GM18907 (cell line): Measurements from ENCODE around the gene GRIN3B.
A peak's percentile ranks its signal among the peaks of the same experiment; 100 is the strongest.

Experiments used
- ATAC-seq: cut with Tn5 transposase; IDR thresholded peaks from one replicate; pipeline ENCODE4 v1.9.1; 2021; ENCODE audit warnings: mild to moderate bottlenecking, moderate library complexity; ENCODE audit not compliant: unreplicated experiment

GRIN3B gene

DNA sequence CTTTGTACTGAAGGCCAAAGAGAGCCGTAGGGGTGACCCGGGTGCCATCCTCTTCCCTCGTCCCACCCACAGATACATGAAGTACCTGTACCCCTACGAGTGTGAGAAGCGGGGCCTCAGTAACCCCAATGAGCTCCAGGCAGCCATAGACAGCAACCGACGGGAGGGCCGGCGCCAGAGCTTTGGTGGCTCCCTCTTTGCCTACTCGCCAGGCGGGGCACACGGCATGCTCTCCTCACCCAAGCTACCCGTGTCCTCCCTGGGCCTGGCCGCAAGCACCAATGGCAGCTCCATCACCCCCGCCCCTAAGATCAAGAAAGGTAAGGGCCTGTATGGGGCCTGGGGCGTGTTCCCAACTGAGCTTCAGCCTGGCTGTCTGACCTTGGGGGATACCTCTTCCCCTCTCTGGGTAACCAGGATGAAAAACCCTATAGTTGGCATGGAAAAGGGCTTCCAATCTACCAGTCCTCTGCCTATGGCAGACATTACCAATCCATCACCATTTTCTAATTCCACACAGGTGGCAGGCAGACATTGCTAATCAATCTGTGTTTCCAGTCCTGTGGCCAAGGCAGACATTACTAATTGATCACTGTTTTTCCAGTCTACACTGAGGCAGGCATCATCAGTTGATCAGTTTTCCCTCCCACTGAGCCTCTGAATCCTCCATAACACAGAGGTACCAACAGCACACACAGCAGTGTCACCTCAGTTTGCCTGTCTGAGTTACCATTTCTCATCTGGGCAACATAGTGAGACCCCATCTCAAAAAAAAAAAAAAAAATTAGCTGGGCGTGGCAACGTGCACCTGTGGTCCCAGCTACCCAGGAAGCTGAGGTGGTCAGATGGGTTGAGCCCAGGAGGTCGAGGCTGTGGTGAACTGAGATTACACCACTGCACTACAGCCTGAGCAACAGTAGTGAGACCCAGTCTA lies 35.2 kb upstream of the GRIN3B start:
- no peak for ATAC-seq

DNA sequence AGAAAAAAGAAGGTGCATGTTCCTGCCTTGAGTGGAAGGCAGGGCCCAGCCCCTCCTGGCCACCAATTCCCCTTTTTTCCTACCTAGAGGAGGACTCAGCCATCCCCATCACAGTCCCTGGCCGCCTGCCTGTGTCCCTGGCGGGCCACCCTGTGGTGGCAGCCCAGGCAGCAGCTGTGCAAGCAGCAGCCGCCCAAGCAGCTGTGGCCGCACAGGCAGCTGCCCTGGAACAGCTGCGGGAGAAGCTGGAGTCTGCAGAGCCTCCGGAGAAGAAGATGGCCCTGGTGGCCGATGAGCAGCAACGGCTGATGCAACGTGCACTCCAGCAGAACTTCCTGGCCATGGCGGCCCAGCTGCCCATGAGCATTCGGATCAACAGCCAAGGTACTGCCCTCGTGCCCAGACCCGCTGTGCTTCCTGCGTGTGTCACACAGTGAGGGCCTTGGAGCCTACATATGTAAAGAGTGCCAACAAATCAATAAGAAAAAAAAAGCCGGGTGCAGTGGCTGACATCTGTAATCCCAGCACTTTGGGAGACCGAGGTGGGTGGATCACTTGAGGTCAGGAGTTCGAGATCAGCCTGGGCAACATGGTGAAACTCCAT lies 33.6 kb upstream of the GRIN3B start:
- no peak for ATAC-seq

DNA sequence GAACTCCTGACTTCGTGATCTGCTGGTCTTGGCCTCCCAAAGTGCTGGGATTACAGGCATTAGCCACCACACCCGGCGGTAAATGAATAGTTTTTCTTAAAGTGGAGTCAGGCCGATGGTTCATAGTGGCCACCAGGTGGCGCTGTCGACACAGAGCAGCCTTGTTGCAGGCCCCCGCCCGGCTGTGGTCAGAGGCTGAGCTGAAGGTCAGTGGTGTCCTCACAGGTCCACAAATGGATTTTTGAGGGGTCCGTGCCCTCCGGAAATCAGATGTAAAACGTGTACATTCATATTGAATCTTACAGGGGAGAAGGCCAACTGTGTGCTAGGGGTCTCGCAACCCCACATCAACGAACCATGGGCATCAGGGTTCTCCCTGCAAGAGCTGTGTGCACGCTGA lies 29.5 kb upstream of the GRIN3B start:
- ATAC-seq, result no peak

DNA sequence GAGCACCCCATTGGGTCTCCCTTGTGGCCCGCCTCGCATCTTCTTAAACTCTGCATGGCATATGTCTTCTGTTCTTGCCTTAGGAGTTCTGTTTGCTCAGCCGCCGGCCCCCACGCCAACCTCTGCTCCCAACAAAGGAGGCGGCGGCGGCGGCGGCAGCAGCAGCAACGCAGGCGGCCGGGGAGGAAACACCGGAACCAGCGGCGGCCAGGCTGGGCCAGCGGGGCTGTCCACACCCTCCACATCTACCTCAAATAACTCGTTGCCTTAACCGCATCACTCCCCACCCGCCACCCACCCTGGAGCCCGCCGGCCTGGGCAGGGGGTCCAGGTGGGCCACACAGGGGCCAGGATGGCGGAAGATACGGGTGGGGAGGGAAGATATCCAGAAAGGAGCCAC lies 28.4 kb upstream of the GRIN3B start:
- ATAC-seq, result no peak

DNA sequence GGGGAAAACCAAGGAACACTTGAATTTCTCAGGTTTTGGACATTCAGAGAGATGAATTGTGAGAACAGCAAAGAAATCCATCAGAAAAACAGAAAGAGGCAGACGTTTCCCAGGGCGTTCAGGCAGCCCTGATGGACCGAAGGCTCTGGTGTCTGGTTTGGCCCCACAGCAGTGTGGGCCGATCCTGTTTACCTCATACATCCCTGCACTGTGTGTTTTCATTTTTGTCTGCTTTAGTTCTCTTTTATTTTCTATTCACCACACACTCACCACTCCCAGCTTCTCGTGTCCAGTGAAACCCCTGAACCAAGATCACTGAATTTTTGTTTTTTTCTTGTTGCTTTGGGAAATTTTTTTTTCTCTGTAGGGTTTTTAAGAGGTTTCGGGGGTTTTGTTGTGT lies 27.9 kb upstream of the GRIN3B start:
- ATAC-seq, result no peak

DNA sequence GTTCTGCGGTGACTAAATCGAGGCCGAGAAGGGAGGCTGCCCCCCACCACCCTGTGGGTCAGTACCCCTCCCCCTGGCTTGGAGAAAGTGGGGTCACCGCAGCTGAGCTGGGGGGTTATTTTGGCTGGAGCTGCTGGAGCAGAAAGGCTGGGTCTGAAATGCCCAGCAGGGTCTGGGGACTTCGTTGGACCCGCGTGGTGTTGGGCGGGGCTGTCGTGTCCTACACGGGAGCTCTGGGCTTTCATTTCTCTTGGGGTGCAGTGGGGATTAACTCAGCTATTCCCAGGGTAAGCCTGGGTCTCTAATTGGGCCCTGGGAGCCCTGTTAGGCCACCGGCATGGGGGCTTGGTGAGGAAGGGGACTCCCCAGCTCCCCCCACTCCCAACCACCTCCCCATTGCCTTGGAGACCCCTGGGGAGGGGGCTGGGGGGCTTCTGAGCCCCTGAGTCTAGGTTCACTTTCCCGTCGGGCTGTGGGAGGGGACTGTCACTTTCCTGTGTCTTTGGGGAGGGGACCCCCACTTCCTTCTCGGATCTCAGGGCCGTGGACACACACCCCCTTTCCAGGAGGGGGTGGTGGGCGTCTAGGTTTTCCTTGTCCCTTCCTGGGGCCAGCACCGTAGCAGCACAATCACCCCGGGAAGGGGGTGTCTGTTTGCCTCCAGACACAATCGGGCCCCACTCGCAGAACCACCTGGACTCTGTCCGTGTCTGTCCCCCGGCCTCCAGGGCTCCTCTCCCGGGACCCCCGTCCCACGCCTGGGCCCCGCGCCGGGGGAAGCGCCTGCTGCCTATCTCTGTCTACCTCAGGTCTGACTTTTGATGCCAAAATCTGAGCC lies 26.3 kb upstream of the GRIN3B start:
- ATAC-seq, result no peak

DNA sequence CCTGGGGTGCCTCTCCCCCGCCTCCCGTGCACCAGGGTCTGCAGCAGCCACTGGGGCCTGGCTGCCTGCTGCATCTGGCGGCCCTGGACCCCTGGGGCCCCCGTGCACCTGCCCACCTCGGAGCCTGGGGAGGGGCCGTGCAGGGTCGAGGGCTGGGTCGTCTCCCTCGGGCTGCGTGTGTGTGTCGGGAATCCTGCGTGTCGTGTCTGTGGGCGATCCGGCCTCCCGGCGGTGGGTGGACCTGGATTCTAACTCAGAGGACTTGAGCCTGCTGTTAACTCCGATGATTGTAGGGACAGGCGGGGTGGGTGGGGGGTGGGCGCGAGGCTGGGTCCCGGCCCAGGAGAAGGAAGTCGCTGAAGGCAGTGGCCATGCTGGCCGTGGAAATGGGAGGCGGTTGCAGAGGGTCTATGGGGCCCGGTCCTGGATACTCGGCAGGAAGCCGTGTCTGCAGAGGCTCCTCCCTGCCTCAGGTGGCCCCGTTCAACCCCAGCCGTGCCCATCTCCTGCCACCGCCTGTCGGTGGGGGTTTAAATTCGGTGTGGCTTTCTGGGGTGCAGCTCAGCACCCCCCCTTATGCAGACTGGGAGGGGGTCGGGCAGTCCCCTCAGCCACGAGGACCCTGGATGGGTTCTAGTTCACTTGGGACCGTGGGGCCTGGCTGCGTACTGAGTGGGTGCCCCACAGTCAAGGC lies 25.5 kb upstream of the GRIN3B start:
- ATAC-seq, result no peak

DNA sequence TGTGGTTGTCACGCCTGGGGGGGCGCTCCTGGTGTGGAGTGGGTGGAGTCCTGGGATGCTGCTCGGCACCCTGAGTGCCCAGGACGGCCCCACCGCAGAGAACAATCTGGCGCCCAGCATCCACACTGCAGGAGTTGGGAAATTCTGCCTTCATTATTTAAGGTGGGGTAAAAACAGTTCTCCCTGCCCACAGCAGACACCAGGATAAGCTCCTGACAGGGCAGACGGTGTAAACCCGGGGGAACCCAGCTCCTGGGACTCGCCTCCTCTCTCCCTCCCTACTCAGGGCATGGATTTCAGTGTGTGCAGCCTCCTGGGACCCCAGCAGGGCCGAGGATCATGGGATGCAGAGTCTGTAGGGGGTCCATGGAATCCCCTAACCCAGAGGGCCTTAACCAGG lies 23.7 kb upstream of the GRIN3B start:
- ATAC-seq, result no peak

DNA sequence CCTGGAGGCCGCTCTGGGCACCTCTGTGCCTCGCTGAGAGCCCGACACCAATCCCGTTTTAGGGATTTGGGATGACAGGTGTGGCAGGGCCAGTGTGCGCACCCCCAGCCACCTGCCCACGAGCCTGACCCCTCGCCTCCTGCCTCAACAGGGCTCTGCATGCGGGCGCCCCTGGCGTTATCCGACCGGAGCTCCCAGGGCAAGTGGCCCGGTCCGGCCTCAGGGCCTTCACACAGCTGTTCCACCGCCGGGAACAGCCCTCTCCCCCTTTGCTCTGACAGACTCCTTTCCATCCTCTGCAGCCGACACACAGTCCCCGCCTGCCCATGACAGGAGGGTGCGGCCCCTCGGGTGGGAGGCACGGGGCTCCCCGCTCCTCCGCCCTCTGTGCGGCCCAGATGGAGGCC lies 23.2 kb upstream of the GRIN3B start:
- ATAC-seq, result no peak

DNA sequence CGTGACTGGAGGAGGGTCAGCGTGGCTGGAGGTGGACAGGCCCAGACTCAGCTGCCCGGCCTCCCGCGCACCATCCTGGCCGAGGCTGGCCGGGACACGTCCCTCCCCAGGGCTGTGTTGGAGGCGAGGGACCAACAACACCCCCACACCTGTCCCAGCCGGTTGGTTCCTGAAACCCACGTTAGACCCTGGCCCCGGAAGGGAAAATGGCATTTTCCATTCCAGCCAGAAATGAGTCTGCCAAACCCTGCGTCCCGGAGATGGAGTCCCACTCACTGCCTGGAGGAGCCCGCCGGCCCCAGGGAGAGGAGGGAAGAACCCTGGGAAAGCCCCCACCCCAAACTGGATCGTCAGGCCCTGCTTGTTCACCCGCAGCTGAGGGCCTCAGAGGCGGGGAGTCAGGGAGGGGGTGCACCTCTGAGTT lies 20.9 kb upstream of the GRIN3B start:
- ATAC-seq, result no peak

DNA sequence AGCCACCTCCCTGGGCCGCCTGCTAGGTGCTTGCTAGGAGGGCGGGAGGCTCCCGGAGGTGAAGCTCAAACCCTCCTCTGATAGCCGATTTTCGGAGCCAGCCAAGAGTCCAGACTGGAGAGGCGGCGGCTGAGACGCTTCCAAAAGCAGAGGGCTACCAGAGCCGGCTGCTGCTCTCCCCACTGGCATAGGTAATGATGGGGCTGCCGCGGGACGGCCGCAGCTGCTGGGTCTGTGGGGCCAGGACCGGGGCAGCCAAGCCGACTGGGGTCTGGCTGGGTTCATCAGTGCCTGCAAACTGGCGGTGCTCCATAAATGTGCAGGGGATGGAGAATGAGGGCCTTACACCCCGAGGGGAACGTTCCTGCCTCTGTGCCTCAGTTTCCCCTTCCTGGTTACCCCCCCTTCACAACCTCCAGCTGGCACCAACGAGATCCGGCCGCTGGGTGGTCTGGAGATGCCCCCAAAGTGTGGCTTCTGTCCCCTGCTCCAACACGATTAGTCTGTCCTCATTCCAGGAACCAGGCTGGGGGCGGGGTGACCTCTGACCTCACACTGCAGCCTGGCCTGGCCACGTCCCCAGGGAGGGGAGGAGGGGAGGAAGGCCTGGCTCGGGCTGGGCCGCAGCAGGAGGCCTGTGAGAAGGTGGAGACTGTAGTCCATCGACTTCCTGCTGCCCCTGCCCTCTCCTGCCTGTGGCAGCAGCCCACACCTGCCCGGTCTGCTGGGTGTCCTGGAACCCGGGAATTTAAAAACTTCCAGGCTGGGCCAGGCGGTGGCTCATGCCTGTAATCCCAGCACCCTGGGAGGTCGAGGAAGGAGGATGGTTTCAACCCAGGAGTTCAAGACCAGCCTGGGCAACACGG lies 19.9 kb upstream of the GRIN3B start:
- ATAC-seq, result no peak

DNA sequence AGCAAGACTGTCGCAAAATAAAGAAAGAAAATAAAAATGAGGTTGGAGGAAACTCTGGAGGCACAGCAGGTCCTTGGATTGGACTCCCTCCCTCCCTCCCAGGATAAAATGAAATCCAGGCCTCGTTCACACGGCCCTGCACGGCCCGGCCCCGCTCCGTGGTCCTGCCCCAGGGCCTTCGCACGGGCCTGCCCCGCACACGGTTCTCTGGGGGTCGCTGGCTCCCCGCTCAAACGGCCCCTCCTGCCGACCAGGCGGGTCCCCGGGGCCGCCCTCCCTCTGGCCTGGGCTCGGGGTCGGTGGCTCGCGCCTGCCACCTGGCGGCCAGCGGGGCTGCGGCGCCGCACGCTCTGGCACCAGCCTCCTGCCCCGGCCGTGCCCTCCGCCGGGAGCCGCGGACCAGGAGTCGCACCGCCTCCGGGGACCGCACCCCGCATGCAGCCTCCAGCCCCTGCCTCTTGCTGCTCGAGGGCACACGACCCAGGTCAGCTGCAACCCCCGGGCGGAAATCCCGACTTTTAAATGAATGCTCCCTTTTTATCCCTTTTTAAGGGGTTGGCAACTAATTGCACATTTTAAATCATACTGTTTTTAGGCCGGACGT lies 17.6 kb upstream of the GRIN3B start:
- peak; percentile 50 for ATAC-seq

DNA sequence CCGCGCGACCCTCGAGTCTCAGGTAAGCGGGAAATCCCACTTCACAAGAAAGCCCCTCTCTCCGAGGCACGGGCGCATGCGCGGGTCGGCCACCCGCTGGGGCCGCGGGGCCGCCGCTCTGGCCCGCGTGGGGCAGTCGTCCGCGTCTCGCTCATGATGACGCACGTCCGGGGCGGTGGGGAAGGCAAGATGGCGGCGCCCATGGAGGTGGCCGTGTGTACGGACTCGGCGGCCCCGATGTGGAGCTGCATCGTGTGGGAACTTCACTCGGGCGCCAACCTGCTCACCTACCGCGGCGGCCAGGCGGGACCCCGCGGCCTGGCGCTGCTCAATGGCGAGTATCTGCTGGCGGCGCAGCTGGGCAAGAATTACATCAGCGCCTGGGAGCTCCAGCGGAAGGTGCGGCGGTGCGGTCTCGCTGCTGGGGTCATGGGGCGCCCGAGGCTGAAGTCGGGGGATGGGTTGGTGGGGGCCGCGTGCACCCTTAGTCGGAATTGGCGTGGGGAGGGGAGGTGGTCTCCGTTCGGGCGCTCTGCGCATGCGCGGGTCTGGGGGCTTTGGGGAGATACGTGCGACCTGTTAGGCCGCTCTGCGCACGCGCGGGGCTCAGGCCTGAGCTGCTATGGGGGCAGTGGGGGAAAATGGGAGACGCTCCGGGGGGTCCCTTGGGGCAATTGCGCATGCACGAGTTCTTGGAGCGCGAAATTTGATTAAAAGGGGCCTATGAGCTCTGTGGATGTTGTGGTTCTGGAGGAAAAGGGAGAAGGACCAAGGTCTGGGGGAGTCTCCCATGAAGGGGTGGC lies 15.9 kb upstream of the GRIN3B start, which contains the start of gene WDR18:
Gene WDR18, plus strand, starts transcription at position 181 of the 803 bp plus-strand sequence. Its CDS starts 9 bp downstream, at position 190.
- peak; percentile 74 for ATAC-seq

DNA sequence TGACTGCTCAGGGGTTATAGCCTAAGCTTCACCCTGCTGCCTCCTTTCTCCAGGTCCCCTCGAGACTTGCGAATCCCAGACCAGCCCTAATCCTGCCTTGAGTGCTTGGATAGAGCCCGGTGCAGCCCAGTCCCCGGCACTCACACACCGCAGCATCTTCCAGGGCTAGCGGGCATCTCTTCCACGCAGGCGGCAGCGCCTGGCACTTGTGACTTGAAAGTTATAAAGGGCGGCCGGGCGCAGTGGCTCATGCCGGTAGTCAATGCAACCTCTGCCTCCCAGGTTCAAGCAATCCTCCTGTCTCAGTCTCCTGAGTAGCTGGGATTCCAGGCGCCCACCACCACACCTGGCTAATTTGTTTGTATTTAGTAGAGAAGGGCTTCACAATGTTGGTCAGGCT lies 14.1 kb upstream of the GRIN3B start:
- ATAC-seq, result no peak

DNA sequence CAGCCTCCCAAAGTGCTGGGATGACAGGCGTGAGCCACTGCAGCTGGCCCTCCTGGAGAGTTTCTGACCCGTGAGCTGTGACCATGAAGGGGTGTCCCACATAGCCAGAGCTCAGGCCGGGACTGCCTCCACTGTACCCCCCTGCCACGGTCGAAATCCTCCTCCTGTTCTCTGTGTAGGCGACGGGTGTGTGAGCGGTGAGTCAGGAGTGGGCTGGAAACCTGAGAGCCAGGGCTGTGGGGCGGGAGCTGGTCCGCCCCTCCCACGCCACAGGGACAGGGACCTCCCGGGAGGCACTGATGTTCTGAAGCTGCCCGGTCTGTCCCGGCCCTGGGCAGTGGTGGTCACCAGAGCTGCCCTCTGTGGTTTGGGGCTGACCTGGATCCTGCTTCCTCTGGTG lies 12.1 kb upstream of the GRIN3B start:
- no peak for ATAC-seq

DNA sequence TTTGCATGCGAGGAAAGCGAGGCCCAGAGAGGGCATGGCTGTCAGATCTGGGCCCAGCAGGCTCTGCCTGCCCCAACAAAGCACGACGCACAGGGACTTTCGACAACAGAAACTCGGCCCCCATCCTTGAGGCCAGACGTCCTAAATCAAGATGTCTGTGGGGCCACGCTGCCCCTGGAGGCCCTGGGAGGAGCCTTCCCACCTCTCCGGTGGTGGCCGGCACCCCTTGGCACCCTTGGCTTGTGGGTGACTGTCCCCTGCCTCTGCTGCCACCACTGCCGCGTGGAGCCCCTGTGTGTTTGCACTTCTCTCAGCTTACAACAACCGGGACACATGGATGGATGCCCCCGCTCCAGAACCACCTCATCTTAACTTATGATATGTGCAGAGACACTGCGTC lies 11.7 kb upstream of the GRIN3B start:
- ATAC-seq, result no peak

DNA sequence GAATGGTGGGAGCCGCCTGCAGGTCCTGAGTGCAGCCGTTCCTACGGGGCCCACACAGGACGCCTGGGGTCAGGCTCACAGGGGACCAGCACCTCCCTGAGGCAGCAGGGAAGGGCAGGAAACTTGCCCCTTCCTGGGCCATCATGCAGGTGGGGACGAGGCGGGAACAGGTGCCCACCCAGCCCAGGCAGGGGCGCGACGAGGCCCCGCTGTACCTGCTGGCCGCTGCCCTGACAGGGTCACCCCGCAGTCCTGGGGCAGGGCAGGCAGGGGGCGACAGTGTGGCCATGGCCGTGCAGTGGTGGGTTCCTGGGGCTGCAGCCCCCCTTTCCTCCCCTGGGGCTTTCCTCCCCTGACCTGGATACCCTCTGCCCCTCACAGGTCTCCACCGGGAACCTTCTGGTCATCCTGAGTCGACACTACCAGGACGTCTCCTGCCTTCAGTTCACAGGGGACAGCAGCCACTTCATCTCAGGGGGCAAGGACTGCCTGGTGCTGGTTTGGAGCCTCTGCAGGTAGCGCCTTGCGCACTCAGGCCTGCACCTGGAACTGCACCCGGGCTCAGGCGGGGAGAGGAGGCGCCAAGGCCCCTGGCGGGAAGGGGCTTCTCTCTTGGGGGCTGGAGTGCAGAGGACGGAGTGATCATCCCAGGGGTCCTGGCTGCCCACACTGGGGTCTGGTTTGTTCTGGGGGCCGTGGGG lies 10.7 kb upstream of the GRIN3B start:
- no peak for ATAC-seq

DNA sequence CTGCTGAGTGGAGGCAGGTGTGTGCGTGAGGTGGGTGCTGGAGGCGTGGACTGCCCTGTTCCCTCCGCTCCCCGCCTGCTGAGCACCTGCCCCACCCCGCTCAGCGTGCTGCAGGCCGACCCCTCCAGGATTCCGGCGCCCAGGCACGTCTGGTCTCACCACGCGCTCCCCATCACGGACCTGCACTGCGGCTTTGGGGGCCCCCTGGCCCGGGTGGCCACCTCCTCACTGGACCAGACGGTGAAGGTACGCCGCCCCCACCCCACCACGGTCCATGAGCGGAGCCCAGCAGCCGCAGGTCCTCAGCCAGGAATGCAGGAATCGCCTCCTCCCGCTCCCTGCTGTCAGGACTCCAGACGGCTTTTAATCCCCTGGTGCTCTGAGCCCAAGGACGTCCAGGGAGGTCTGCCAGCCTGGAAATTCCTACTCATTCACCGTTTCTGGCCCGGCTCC lies 10.1 kb upstream of the GRIN3B start:
- no peak for ATAC-seq
